GM19193 (cell line): ENCODE data around the gene SAMD13.

Source experiments
- POLR2A ChIP-seq: IDR thresholded peaks from 4 replicates; pipeline ENCODE4 v1.6.1; 2011; ENCODE audit not compliant: insufficient read depth, insufficient read length; ENCODE audit errors: extremely low read depth

SAMD13 gene

GRCh38 chr1:84367219-84367618 is 65.7 kb downstream of the SAMD13 start:
- TF ChIP-seq POLR2A = no peak

DNA sequence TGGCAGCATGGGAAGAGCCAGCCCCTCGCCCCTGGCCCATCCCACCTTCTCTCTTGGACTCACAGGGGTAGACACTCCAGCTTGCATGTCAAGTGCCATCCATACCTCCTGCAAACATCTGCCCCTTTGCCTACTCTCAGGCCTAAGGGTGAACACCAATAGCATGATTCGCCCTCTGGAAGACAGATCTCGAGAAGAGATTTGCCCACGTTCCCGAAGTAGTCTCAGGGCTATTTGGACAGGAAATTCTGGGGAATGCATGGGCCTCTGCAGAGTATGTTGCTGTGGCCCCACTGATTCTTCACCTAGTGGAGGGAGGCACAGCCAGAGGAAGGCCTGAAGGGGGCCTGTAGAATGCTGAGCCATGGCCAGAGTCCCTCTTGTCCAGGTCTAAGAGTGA is 66.9 kb downstream of the SAMD13 start:
- TF ChIP-seq POLR2A = no peak

- no peak for TF ChIP-seq POLR2A
Measured at GRCh38 chr1:84370266-84370665, 68.8 kb downstream of the SAMD13 start.

- no peak for TF ChIP-seq POLR2A
Measured at GRCh38 chr1:84370831-84371394, 69.4 kb downstream of the SAMD13 start.

DNA sequence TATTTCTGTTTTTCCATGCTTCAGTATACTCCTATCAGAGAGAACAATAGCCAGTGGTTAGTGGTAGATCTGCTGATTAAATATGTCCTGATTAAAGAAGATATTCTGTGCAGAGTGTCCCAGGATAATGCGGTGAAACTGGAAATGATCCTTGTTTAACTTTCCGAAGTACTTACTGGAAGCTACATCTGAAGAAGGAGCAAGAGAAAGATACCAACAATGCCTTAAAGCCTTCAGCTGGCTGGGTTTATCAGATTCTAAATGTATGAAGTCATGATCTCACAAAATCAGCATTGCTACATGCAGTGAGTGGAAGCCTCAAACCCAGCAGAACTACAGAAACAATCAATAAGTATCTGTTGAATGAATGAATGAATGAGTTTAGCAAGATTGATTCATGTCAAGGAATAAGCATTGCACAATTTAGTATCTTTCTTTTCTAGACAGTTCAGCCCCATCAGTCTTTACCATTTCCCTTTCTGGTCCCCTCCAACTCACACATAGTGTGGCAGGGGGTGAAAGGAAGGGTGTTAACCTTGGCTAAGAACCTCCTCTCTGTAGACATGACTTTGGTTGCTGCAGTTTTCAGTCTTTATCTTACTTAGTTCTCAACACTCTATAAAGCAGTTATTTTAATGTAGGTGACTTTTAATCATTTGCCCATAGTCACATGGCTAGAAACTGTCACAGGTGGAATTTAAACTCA is 72.1 kb downstream of the SAMD13 start:
- TF ChIP-seq POLR2A = no peak

DNA sequence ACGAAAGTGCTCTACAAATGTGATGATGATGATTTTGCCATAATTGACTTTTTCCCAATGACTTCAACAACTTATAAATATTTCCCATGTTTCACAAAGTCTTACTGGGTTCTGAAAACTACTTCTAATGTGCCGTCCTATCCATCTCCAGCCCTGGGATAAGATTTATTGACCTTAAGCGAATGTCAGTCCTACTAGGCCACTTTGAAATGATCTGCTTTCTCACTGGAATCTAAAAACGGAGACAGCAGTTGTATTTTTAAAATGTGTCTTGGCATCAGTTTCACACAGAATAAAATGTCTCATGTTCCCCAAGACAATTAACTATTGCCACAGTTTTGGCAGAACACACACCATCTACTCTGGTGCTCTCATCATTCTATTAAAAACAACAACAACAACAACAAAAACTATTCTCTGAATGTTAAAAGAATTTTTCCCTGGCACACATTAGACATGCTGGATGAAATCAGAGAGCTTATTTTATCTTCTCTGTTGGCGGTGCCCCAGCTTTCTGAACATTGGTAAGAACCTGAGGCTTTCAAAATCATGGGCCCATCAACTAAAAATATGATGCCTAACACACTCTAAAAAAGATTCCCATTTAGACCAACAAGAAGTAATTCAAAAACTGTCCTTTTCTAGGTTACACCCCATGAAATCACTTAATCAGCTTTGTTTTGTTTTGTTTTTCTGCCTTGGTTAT is 73.6 kb downstream of the SAMD13 start:
- no peak for TF ChIP-seq POLR2A

DNA sequence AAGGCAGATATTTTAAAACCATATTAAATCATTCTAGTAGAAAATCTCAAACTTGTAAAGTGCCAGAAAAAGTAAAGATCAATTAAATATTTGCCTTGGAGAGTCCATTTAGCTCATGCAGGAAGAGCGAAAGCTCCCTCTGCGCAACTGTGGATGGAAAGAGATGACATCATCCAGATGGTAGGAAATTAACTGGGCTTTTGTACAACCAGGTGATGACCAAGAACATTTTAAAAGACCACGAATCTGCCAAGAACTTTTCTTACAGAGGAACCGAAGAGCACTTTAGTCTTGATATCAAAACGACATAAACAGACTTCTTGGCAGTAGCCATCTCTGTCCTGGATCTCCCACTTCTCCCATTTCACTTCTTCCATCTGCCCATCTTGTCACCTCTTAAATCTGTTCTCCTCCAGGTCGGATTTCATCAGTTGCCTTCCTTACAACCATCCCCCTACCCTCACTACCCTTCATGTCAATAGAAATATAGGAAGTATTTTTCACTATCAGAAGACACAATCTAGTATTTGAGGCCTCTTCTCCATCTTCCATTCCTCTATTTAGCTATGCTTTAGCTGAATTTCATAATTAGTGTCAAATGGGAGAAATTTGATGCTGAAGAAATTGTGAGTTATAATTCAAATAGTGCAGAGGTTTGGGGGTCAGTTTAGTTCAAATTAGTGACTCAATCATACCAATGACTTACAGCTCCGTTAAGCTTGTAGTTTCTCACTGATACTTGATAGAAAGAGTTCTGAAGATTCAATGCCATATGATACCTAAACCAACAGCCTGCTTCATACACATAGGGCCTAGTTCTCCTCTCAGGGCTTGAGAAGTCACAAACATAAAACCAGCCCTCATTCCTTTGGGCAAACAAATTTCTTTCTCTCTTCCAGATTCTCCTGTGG is 74.7 kb downstream of the SAMD13 start:
- no peak for TF ChIP-seq POLR2A

DNA sequence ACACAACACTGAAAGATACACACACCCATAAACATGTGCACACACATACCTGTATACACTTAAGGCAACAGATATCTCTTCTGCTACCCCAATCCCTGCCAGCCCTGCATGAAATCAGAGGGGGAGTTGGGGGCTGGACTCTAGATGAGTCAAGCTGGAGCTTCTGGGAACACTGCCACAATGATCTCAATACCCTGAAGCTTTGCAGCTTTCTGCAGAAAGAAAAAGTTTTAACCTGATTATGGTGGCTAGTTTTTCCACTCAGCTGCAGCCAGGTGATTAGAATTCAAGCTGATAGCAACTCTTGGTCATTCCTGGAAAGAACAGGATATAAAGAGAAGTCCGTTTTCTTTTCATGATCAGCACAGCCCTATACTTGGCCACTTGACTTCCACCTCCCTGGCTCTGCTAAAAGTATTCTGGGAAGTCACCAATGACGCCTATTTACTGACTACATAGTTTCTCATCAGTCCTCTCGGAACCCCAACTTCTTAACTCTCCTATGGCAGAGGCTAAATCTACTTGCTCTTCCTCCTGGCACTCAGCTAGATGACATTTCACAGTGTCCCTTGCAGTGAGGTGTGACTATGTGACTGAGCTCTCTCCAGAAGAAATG is 76.1 kb downstream of the SAMD13 start:
- TF ChIP-seq POLR2A = no peak

DNA sequence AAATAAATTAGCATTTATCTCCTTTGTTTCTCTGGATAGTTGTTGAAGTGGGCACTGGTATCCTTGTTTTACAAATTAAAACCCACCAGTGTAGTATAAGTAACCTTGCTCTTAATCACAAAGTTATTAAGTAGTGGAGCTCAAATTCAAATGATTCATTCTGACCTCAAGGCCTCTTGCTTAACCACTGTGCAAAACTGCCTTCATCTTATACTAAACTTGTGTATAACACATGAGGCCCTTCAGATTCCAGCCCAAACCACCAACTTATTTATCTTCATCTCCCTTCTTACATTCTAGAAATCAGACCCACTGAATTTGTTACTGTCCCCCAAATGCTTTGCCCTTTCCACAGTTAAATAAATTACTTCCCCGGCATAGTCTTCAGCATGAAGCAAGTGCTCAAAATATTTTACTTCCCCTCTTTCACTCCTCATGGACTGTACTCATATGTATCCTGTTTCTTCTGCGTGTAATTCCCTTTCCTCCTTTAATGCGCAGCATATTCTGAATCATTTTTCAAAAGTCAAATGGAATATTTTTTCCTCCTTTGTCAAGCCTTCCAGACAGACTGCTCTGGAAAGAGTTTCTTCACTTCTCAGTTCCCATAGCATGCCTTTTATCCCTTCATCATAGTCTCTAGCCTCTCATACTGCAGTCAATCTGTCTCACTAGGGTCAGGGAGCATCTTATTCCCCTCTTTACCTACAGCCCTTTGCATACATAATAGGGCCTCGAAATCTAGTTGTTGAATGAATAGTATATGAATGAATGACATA is 77.8 kb downstream of the SAMD13 start:
- no peak for TF ChIP-seq POLR2A

DNA sequence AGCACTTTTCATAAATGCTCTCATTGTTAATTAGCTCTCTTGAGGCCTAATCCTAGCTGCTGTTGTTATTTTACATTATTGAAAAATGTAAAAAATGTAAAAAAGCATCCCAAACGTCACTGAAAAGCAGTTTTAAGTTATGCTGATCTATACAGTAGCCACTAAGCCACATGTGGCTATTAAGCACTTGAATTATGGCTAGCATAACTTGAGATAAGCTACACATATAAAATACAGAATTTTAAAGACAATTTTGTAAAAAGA is 78.3 kb downstream of the SAMD13 start:
- no peak for TF ChIP-seq POLR2A

DNA sequence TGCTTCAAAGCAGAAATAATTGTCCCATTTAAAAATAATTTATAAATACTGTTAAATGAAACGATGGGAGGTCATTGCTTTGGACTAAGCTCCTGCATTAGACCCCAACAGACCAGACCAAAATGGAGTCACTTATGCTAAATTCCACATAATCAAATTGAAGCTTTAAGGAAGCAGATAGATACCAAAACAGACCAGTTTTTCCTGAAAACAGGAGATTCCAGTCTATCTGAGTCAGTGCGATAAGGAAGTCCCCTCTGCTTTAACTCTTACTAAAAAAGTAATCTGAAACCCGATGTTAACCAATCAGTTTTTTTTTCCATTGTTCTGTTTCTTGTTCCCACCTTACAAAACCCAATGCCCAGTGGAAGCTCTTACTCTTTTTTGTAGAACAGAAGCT is 80.6 kb downstream of the SAMD13 start:
- no peak for TF ChIP-seq POLR2A

GRCh38 chr1:84385347-84385746 is 83.8 kb downstream of the SAMD13 start:
- no peak for TF ChIP-seq POLR2A

- no peak for TF ChIP-seq POLR2A
Measured at GRCh38 chr1:84386716-84387479, 85.4 kb downstream of the SAMD13 start.

DNA sequence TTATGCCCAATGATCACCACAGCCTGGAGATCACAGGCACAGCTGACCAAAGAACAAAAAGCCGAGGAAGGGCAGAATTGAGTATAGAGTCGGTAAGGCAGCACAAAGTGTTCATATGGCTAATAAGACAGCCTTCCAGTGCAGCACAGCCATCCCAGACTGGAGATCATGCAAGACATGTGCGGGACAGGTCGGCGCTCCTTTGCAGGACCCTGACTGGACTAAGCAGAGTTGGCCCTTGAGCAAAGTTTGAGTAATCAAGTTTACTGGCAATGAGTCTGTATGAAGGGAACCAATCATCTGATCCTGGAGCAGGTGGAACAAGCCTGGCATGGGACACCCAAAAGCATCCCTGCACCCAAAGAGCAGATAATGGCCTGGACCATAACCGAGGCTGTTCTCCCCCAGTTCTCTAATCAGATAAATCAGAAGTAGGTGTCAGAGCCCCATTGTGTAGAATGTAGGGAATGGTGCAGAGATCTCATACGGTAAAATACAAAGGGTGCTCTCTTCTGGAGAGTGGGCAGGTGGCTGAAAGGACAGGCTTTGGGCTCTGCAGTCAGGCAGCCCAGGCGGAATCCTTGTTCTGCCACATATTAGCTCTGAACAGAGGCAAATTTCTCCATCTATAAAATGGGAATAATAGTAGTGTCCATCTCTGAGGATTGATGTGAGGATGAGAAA is 86.1 kb downstream of the SAMD13 start:
- TF ChIP-seq POLR2A = no peak

DNA sequence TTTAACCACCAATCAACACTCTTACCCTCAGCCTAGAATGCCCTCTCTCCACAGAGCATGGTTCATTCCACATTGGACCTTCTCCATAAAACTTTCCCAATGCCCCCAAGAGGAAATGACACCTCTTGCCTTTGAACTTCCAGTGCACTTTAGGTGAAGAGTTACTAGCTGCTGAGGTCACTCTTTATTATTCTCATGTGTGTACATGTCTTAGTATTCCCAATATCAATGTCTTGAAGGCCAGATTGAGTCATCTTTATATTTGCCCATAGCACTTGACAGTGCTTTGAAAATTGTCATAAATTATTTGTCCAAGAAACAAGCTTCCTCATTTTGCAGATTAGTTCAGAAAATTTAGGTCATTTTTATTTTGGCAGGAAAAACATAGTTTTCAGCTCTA is 88.7 kb downstream of the SAMD13 start:
- no peak for TF ChIP-seq POLR2A
